Left lung (tissue), 10 donors: ENCODE measurements around the gene RNF166. TPM values are rescaled to one million over a fixed set of nuclear protein-coding genes. Genes with fewer than 3 reads are reported as not detected.

Experiments used
- ATAC-seq: fragments of 200-7000 bp; cut with Tn5 transposase; one replicate; pipeline ENCODE4 v1.9.1; 2020; ENCODE audit warnings: moderate library complexity
- DNase-seq, 4 donors: peaks; one replicate each; pipeline ENCODE4 v3.0.0-alpha.2; 2013 to 2020
- H3K27ac ChIP-seq, 2 donors: fragments of 200-600 bp; sonication (generic) in 1 of 2; one replicate each; pipeline versions ENCODE4 v1.5.0 to v1.8.0; 2020 to 2021
- H3K27me3 ChIP-seq, 2 donors: fragments of 200-600 bp; sonication (generic) in 1 of 2; one replicate each; pipeline versions ENCODE4 v1.5.0 to v1.8.0; 2020 to 2021
- H3K36me3 ChIP-seq, 2 donors: fragments of 200-600 bp; sonication (generic) in 1 of 2; one replicate each; pipeline versions ENCODE4 v1.5.0 to v1.8.0; 2020 to 2021
- H3K4me1 ChIP-seq, 2 donors: fragments of 200-600 bp; one replicate each; pipeline ENCODE4 v1.8.0; 2021
- H3K4me3 ChIP-seq, 2 donors: fragments of 200-600 bp; sonication (generic) in 1 of 2; one replicate each; pipeline versions ENCODE4 v1.5.0 to v1.8.0; 2020 to 2021; ENCODE audit warnings: mild to moderate bottlenecking in 1 of 2
- H3K9me3 ChIP-seq, 2 donors: fragments of 200-600 bp; sonication (generic) in 1 of 2; one replicate each; pipeline versions ENCODE4 v1.5.0 to v1.8.0; 2020 to 2021
- CTCF ChIP-seq, 2 donors: fragments of 200-600 bp; sonication (generic) in 1 of 2; IDR thresholded peaks; one replicate each; pipeline versions ENCODE4 v1.5.0 to v1.8.0; 2021; ENCODE audit warnings: antibody characterized with exemption in 2 of 2
- intact Hi-C, 2 donors: fragments of 100-400 bp; cut with DNase I; formaldehyde crosslinking; loops; one replicate each; pipeline versions ENCODE4 v1.11.2 to v1.14.2; 2022
- polyA plus RNA-seq, 6 donors: library from polyadenylated mRNA; unstranded; fragments of 120-200 nt; gene quantifications; one replicate each; pipeline ENCODE4 v1.2.1, GENCODE V29; 2013; ENCODE audit not compliant: insufficient read length in 6 of 6
- total RNA-seq, 2 donors: library from RNA; stranded (reverse); fragmentation: NEBNext Ultra II Directional; extraction: Animal tissue kit (Norgen Biotek cat#: 25700); gene quantifications; one replicate each; pipeline ENCODE4 v1.2.1, GENCODE V29; 2021
- donor health status: DM: no; HTN: yes; CAD: no.
- donor health status: DM: no; HTN: no; CAD: no.

Gene RNF166
- total and polyA plus RNA-seq, 8 donors: 14.8 to 54.0 (median 16.7) TPM

GRCh38 chr16:88677721-88678120 lies 28.5 kb downstream of the RNF166 start:
- peaks cover 0 to 24% of the 10 kb centered on the region in 2 donors for H3K4me1 ChIP-seq
- TF ChIP-seq CTCF (IDR thresholded peaks at IDR 0.05): no peak
- no peaks in the 10 kb centered on the region for H3K9me3 ChIP-seq
- intact Hi-C loops: no loop called here
- H3K27me3 ChIP-seq: peaks cover 3 to 42% of the 10 kb centered on the region in 2 donors
- H3K36me3 ChIP-seq: peaks cover 0 to 39% of the 10 kb centered on the region in 2 donors
- ATAC-seq: no peak
- no peak overlapping the region for H3K4me3 ChIP-seq
- no peak for DNase-seq
- H3K27ac ChIP-seq: no peak overlapping the region

- ATAC-seq: no peak
- no peak for TF ChIP-seq CTCF (IDR thresholded peaks at IDR 0.05)
- Histone ChIP-seq H3K4me3 (no peak overlapping the region), H3K4me1 (peaks cover 0 to 16% of the 10 kb centered on the region in 2 donors), H3K9me3 (no peaks in the 10 kb centered on the region), H3K27me3 (peaks cover 3 to 35% of the 10 kb centered on the region in 2 donors), H3K27ac (no peak overlapping the region), H3K36me3 (peaks cover 0 to 43% of the 10 kb centered on the region in 2 donors)
- DNase-seq: no peak
- intact Hi-C loops: no loop called here
Measured at GRCh38 chr16:88676502-88677242, 29.5 kb downstream of the RNF166 start.

GRCh38 chr16:88673716-88674379 lies 32.4 kb downstream of the RNF166 start:
- intact Hi-C loops: no loop called here
- H3K4me1 ChIP-seq: no peaks in the 10 kb centered on the region
- peaks cover 0 to 20% of the 10 kb centered on the region in 2 donors for H3K27me3 ChIP-seq
- H3K36me3 ChIP-seq: peaks cover 0 to 43% of the 10 kb centered on the region in 2 donors
- no peaks in the 10 kb centered on the region for H3K9me3 ChIP-seq
- DNase-seq: no peak
- no peak overlapping the region for H3K4me3 ChIP-seq
- no peak for TF ChIP-seq CTCF (IDR thresholded peaks at IDR 0.05)
- H3K27ac ChIP-seq: no peak overlapping the region
- no peak for ATAC-seq

GRCh38 chr16:88672776-88673175 lies 33.4 kb downstream of the RNF166 start:
- H3K27ac ChIP-seq: no peak overlapping the region
- ATAC-seq (no peak), DNase-seq (no peak)
- no peaks in the 10 kb centered on the region for H3K9me3 ChIP-seq
- intact Hi-C loops: no loop called here
- H3K36me3 ChIP-seq: peaks cover 0 to 32% of the 10 kb centered on the region in 2 donors
- H3K4me1 ChIP-seq: no peaks in the 10 kb centered on the region
- H3K27me3 ChIP-seq: peaks cover 0 to 10% of the 10 kb centered on the region in 2 donors
- TF ChIP-seq CTCF (IDR thresholded peaks at IDR 0.05): no peak
- H3K4me3 ChIP-seq: no peak overlapping the region

- H3K36me3 ChIP-seq: peaks cover 0 to 23% of the 10 kb centered on the region in 2 donors
- H3K4me1 ChIP-seq: no peaks in the 10 kb centered on the region
- no peak for TF ChIP-seq CTCF (IDR thresholded peaks at IDR 0.05)
- H3K27me3 ChIP-seq: no peaks in the 10 kb centered on the region
- intact Hi-C loops: no loop called here
- DNase-seq (no peak), ATAC-seq (no peak)
- no peaks in the 10 kb centered on the region for H3K9me3 ChIP-seq
- H3K4me3 ChIP-seq: no peak overlapping the region
- no peak overlapping the region for H3K27ac ChIP-seq
Measured at GRCh38 chr16:88671806-88672205, 34.4 kb downstream of the RNF166 start.
